Naive thymus-derived CD4-positive, alpha-beta T cell (primary cell): ENCODE measurements around the gene EIF3C. TPM values are rescaled to one million over a fixed set of nuclear protein-coding genes. Genes with fewer than 3 reads are reported as not detected.
"Not testable (repeated sequence)": the region's sequence is repeated elsewhere in the genome, so short reads cannot be mapped to it uniquely, and the experiment has no call there.

Experiments
- ATAC-seq: fragments of 150-1000 bp; cut with Tn5 transposase; 2 replicates; pipeline ENCODE4 v1.10.0; 2021; ENCODE audit warnings: mild to moderate bottlenecking, moderate library complexity
- CTCF ChIA-PET: fragments of 350-600 bp; sonication (Branson Sonifier 250); formaldehyde crosslinking; loops from one replicate; lab custom pipeline; 2021; ENCODE audit warnings: antibody characterized with exemption; lab: Charles Lee
- POLR2A ChIA-PET: fragments of 350-600 bp; sonication (Branson Sonifier 250); formaldehyde crosslinking; loops from one replicate; lab custom pipeline; 2021; ENCODE audit warnings: antibody characterized with exemption, inconsistent platforms; lab: Charles Lee
- DNase-seq, 9 donors: peaks; one replicate each; pipeline versions ENCODE4 v3.0.0 to v3.0.0-alpha.2; 2020 to 2022; ENCODE audit warnings: mixed read lengths in 1 of 9
- H3K27ac ChIP-seq: one replicate; pipeline ENCODE4 v1.7.0; 2013; ENCODE audit warnings: mild to moderate bottlenecking, low read depth, low read length, moderate library complexity
- H3K27me3 ChIP-seq, 2 donors: one replicate each; pipeline ENCODE4 v1.7.0; 2013; ENCODE audit warnings: low read length in 2 of 2, mild to moderate bottlenecking in 2 of 2, moderate library complexity in 2 of 2; ENCODE audit not compliant: control insufficient read depth in 2 of 2, insufficient read depth in 2 of 2
- H3K36me3 ChIP-seq, 3 experiments: 1 replicate in 2 of 3; 2 replicates in 1 of 3; pipeline ENCODE4 v1.7.0; 2013; ENCODE audit warnings: low read length in 3 of 3, mild to moderate bottlenecking in 3 of 3, moderate library complexity in 1 of 3; ENCODE audit not compliant: insufficient read depth in 3 of 3, control insufficient read depth in 2 of 3
- H3K4me1 ChIP-seq, 2 donors: one replicate each; pipeline ENCODE4 v1.7.0; 2013; ENCODE audit warnings: low read length in 2 of 2, mild to moderate bottlenecking in 2 of 2, moderate library complexity in 1 of 2; ENCODE audit not compliant: control insufficient read depth in 2 of 2, insufficient read depth in 2 of 2
- H3K4me3 ChIP-seq: 2 replicates; pipeline ENCODE4 v1.7.0; 2013; ENCODE audit warnings: mild to moderate bottlenecking, low read length
- H3K9me3 ChIP-seq, 3 experiments: 1 replicate in 2 of 3; 2 replicates in 1 of 3; pipeline ENCODE4 v1.7.0; 2013; ENCODE audit warnings: low read length in 3 of 3; ENCODE audit not compliant: control insufficient read depth in 2 of 3
- H3K27ac Mint-ChIP-seq, 9 donors: one replicate each; pipeline ENCODE4 v1.8.0; 2020 to 2022; ENCODE audit warnings: mixed read lengths in 9 of 9, mild to moderate bottlenecking in 8 of 9, moderate library complexity in 5 of 9, inconsistent platforms in 2 of 9
- H3K27me3 Mint-ChIP-seq, 5 donors: one replicate each; pipeline ENCODE4 v1.8.0; 2021 to 2022; ENCODE audit warnings: mixed read lengths in 5 of 5, mild to moderate bottlenecking in 1 of 5
- H3K36me3 Mint-ChIP-seq, 5 donors: one replicate each; pipeline ENCODE4 v1.8.0; 2020 to 2022; ENCODE audit warnings: mixed read lengths in 5 of 5, mild to moderate bottlenecking in 3 of 5, inconsistent platforms in 1 of 5
- H3K4me1 Mint-ChIP-seq, 7 donors: one replicate each; pipeline ENCODE4 v1.8.0; 2020 to 2022; ENCODE audit warnings: mixed read lengths in 7 of 7, mild to moderate bottlenecking in 3 of 7, inconsistent platforms in 1 of 7
- H3K4me3 Mint-ChIP-seq, 10 donors: one replicate each; pipeline ENCODE4 v1.8.0; 2020 to 2022; ENCODE audit warnings: mild to moderate bottlenecking in 10 of 10, mixed read lengths in 10 of 10, moderate library complexity in 6 of 10, inconsistent platforms in 2 of 10
- H3K9me3 Mint-ChIP-seq, 11 donors: one replicate each; pipeline ENCODE4 v1.8.0; 2020 to 2022; ENCODE audit warnings: mixed read lengths in 11 of 11, mild to moderate bottlenecking in 4 of 11, inconsistent platforms in 1 of 11, moderate library complexity in 1 of 11
- intact Hi-C, 2 donors: fragments of 100-400 bp; cut with micrococcal nuclease; formaldehyde crosslinking; loops; one replicate each; pipeline ENCODE4 v1.15.1; 2023
- polyA plus RNA-seq, 2 donors: library from polyadenylated mRNA; unstranded; fragments of 300-500 nt; fragmentation: Illumina TruSeq; gene quantifications; one replicate each; pipeline ENCODE4 v1.2.3, GENCODE V29; 2021
- total RNA-seq, 6 experiments: library from RNA in 5 of 6; stranded (reverse) in 5 of 6; gene quantifications; 1 replicate in 5 of 6; 2 replicates in 1 of 6; pipeline ENCODE4 v1.2.3 and lab custom pipeline; 2021 to 2026

Gene EIF3C, protein sequence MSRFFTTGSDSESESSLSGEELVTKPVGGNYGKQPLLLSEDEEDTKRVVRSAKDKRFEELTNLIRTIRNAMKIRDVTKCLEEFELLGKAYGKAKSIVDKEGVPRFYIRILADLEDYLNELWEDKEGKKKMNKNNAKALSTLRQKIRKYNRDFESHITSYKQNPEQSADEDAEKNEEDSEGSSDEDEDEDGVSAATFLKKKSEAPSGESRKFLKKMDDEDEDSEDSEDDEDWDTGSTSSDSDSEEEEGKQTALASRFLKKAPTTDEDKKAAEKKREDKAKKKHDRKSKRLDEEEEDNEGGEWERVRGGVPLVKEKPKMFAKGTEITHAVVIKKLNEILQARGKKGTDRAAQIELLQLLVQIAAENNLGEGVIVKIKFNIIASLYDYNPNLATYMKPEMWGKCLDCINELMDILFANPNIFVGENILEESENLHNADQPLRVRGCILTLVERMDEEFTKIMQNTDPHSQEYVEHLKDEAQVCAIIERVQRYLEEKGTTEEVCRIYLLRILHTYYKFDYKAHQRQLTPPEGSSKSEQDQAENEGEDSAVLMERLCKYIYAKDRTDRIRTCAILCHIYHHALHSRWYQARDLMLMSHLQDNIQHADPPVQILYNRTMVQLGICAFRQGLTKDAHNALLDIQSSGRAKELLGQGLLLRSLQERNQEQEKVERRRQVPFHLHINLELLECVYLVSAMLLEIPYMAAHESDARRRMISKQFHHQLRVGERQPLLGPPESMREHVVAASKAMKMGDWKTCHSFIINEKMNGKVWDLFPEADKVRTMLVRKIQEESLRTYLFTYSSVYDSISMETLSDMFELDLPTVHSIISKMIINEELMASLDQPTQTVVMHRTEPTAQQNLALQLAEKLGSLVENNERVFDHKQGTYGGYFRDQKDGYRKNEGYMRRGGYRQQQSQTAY
- total RNA-seq, result 100 to 1,000 TPM; 269 to 736 (median 377) TPM
- polyA plus RNA-seq, result 100 to 1,000 TPM; 158 to 380 TPM
- total RNA-seq (lab: John Stamatoyannopoulos, UW), result 6.9 reads per million, percentile 29 among the genes with 10 or more reads in this experiment

DNA sequence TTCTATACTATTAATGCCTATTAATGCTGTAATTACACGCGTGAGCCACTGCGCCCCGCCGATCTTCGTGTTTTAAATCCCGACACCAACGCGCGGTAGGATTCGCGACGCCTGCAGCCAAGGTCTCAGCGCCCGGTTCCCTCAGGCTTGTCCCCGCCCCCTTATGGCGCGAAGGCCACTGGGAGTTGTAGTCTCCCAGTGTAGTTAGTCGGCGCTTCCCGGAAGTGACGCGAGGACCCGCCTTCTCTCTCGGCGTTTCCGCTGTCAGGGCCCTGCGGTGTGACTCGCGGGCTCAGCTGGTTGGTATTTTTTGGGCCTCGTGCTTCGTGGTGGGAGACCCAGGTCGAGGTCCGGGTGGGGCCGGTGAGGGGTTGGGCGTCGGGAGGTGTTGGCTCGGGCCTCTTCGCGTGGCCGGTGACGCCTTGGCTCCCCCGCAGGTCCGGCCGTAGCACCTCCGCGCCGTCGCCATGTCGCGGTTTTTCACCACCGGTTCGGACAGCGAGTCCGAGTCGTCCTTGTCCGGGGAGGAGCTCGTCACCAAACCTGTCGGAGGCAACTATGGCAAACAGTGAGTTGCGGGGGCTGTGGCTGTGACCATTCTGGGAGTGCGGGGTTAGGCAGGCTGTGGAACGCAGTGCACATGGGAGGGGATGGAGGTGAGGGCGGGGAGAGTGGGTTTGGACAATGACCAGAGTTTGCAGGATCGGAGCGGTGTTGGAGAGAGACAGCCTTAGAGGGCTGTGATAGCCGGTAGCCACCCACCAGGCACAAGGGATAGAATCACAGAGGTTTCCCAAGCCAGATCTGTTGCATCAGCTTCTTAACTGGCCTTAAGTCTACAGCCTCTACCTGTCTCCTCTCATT, at the start of gene EIF3C:
TSS of gene EIF3C (plus strand) at position 245 of the 864 bp plus-strand sequence. CDS start at position 468, 223 bp downstream.
- H3K27me3 Mint-ChIP-seq, CTCF ChIA-PET, H3K9me3 Mint-ChIP-seq, H3K4me3 ChIP-seq, H3K36me3 Mint-ChIP-seq, H3K9me3 ChIP-seq, H3K4me1 ChIP-seq, H3K4me1 Mint-ChIP-seq, POLR2A ChIA-PET, H3K36me3 ChIP-seq, intact Hi-C loops, H3K27me3 ChIP-seq, H3K27ac ChIP-seq, DNase-seq: not testable (repeated sequence)
- Mint-ChIP-seq H3K27ac (peak within 1 kb of the TSS in 2 of 9 donors; percentile 48 to 52), H3K4me3 (peak within 1 kb of the TSS in 4 of 10 donors; percentile 56 to 81 (median 70))
- ATAC-seq, result peak; percentile 100

DNA sequence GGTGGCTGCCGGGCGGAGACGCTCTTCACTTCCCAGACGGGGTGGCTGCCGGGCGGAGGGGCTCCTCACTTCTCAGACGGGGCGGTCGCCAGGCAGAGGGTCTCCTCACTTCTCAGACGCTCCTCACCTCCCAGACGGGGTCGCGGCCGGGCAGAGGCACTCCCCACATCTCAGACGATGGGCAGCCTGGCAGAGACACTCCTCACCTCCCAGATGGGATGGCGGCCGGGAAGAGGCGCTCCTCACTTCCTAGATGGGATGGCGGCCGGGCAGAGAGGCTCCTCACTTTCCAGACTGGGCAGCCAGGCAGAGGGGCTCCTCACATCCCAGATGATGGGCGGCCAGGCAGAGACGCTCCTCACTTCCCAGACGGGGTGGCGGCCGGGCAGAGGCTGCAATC, 45.0 kb upstream of the EIF3C start:
- ATAC-seq, H3K27ac Mint-ChIP-seq, H3K4me1 ChIP-seq, H3K4me3 ChIP-seq, CTCF ChIA-PET, H3K27me3 Mint-ChIP-seq, H3K4me1 Mint-ChIP-seq, H3K4me3 Mint-ChIP-seq, H3K27ac ChIP-seq, H3K36me3 ChIP-seq, H3K9me3 ChIP-seq, DNase-seq, H3K36me3 Mint-ChIP-seq, H3K27me3 ChIP-seq, intact Hi-C loops, H3K9me3 Mint-ChIP-seq, POLR2A ChIA-PET: not testable (repeated sequence)

DNA sequence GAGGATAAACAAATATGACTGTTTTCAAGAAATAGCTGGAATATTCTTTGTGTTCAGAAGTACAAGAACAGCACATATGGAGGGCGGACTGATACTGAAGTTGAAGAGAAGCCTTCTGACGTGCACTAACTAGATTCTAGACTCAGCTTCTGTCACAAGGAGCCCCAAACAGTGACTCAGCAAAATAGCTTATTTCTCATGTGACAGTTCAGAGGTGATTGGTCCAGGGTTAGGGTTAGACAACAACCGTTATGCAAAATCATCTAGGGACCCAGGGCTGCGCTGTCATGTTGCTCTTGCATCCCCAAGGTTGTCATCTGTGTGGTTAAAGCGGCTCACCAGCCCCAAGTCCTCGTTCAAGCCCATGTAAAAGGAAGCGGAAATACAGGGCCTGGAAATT, 43.8 kb upstream of the EIF3C start:
- H3K36me3 ChIP-seq, H3K4me3 Mint-ChIP-seq, H3K4me3 ChIP-seq, H3K27ac Mint-ChIP-seq, H3K9me3 Mint-ChIP-seq, H3K36me3 Mint-ChIP-seq, CTCF ChIA-PET, H3K4me1 ChIP-seq, intact Hi-C loops, POLR2A ChIA-PET, H3K27me3 Mint-ChIP-seq, H3K27me3 ChIP-seq, H3K27ac ChIP-seq, H3K4me1 Mint-ChIP-seq, DNase-seq, H3K9me3 ChIP-seq: not testable (repeated sequence)
- peak; percentile 46 for ATAC-seq

DNA sequence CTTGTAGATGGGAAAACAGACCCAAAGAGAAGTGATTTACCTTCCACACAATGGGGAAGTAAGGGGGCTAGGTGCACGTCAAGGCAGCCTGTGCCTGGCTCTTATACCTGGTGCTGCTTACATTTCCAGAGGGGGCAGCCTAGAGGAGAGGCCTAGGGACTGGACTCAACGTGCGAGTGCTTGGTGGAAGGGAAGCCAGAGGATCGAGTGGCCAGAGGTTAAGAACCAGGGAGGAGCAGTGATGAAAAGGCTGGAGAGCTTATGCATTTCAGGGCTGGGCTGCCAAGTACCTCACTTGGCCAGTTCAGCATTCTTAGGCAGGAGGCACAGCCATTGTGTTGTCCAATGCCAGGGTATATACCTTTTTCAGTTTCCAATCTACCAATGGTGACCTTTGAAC, 43.1 kb upstream of the EIF3C start:
- H3K27me3 ChIP-seq, H3K9me3 ChIP-seq, H3K4me3 ChIP-seq, H3K36me3 Mint-ChIP-seq, H3K4me3 Mint-ChIP-seq, ATAC-seq, intact Hi-C loops, CTCF ChIA-PET, H3K27me3 Mint-ChIP-seq, H3K36me3 ChIP-seq, DNase-seq, H3K4me1 Mint-ChIP-seq, H3K4me1 ChIP-seq, POLR2A ChIA-PET, H3K27ac Mint-ChIP-seq, H3K9me3 Mint-ChIP-seq, H3K27ac ChIP-seq: not testable (repeated sequence)

DNA sequence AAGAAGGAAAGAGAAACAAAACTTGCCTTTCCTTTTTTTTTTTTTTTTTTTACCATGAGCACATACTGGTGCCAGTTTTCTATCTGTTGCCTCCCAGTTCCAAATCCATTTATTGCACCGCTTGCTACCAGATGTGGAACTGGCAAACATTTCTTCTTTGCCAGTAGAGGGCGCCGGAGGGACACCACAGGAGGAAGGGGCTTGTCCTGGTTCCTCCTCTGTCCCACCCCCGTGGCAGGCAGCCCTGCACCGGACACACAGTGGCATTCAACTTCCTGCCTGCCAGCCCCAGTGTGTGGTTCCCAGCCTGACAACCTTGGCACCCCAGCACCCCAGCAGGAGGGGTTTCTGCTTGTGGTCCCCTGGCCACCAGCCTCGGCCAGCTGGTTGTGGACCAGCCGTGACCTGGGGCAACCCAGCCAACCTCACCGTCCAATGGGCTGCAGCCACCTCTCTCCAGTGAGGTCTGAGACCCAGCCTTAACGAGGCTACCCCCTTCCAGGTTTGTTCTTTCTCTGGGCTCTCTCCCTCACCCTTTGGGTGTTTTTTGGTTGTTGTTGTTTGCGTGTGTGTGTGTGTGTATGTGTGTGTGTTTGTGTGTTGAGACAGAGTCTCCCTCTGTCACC, 22.8 kb upstream of the EIF3C start:
- H3K9me3 ChIP-seq, H3K9me3 Mint-ChIP-seq, CTCF ChIA-PET, H3K36me3 Mint-ChIP-seq, H3K27ac Mint-ChIP-seq, H3K4me3 ChIP-seq, H3K27me3 ChIP-seq, DNase-seq, H3K36me3 ChIP-seq, H3K27me3 Mint-ChIP-seq, H3K4me1 ChIP-seq, POLR2A ChIA-PET, intact Hi-C loops, H3K27ac ChIP-seq, H3K4me1 Mint-ChIP-seq: not testable (repeated sequence)
- peak; percentile 96 for ATAC-seq
- peak overlapping the region in 1 of 10 donors; percentile 50 for H3K4me3 Mint-ChIP-seq

DNA sequence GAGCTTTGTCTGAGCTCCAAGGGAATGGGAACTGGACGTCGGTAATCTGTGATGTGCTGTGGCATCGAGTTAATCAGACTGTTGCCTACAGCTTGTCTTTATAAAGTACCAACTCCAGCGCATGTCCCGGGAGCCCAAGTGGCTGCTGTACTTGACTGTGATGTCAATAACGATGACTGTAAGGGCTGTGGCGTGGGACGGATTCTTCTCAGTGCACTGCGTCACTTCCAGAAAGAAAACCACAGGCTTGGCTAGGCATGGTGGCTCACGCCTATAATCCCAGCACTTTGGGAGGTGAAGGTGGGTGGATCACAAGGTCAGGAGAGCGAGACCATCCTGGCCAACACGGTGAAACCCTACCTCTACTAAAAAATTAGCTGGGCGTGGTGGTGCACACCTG, 21.8 kb upstream of the EIF3C start:
- H3K36me3 ChIP-seq, H3K36me3 Mint-ChIP-seq, H3K27me3 ChIP-seq, H3K4me3 Mint-ChIP-seq, H3K27ac Mint-ChIP-seq, H3K4me3 ChIP-seq, H3K9me3 ChIP-seq, intact Hi-C loops, H3K27me3 Mint-ChIP-seq, POLR2A ChIA-PET, H3K27ac ChIP-seq, DNase-seq, CTCF ChIA-PET, H3K4me1 ChIP-seq, H3K4me1 Mint-ChIP-seq, H3K9me3 Mint-ChIP-seq: not testable (repeated sequence)
- ATAC-seq, result peak; percentile 61
